ENCODE data around the gene PPP2R5C.

The PPP2R5C gene

DNA sequence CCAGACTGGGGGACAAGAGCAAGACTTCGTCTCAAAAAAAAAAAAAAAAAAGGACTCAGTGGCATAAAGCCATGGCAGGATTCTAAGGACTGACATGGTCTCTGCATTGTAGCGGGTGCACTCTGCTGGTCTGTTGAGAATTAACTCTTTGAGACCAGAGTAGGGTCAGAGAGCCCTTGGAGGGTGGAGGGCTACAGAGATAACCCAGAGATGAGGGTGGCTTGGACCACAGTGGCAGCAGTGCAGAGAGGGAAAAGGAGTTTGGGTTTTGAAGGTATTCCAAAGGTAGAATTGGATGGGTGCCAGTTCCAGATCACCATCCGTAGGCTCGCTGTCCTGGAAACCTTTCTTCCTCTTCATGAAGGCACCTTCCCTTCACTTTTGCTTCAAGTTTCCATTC lies 188.6 kb downstream of the PPP2R5C start:
- DNase-seq (ENCODE audit: low read depth): no peak

DNA sequence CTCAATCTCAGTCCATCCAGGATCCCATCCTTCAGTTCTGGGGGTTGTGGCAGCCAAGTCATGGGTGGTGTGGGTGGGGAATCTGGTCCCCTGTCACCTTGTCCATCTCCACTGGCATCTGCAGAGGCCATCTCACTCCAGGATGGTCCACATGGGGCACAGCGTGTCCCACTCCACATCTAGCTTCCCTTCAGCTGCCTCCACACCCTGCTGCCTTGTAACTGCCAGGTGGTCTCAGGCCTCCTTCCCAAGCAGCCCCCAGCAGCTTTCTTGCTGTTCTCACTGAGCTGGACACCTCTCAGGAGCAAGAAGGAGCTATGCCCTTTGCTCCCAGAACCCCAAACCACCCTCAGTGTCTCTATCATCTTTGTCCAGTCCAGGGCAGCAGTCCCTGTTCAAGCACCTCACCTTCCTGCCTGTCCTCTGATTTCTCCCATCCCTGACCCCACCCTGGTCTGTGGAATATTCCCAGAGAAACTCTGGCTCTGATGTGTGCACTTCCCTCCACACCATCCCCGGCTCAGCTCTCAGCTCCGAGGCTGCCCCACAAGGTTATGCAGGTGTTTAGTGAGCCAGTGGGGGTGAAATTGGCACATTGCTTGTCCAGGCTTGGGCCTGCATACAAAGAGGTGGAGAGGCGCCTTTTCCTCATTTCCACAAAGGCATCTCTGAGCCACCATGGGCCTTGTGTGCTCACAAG lies 189.2 kb downstream of the PPP2R5C start:
- no peak for DNase-seq (ENCODE audit: low read depth)

DNA sequence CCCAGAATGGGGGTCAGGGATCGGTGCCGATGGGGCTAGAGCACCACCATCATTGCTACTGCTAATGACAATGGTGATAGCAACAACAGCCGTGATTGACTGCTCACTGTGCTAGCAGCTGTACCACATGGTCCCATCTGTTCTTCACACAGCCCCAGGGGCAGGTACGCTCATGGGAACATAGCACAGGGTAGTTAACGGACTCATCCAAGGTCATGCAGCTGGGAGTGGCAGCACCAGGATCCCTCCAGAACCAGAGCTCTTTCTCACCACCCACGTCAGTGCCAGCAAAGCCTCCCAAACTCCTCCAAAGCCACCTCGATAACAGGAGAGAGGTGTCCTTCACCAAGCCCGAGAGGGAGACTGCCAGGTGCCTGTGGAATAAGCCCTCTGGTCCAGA lies 191.6 kb downstream of the PPP2R5C start:
- DNase-seq (ENCODE audit: low read depth): no peak

DNA sequence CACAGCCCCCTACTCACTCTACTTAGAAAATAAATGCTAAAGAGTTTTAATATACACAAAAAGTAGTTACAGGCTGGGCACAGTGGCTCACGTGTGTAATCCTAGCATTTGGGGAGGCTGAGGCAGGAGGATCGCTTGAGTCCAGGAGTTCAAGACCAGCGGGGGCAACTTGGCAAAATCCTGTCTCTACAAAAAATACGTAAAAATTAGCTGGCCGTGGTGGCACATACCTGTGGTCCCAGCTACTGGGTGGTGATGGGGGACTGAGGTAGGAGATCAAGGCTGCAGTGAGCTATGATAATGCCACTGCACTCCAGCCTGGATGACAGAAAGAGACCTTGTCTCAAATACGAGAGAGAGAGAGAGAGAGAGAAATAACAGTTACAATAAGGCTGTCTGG lies 193.0 kb downstream of the PPP2R5C start:
- no peak for DNase-seq (ENCODE audit: low read depth)

DNA sequence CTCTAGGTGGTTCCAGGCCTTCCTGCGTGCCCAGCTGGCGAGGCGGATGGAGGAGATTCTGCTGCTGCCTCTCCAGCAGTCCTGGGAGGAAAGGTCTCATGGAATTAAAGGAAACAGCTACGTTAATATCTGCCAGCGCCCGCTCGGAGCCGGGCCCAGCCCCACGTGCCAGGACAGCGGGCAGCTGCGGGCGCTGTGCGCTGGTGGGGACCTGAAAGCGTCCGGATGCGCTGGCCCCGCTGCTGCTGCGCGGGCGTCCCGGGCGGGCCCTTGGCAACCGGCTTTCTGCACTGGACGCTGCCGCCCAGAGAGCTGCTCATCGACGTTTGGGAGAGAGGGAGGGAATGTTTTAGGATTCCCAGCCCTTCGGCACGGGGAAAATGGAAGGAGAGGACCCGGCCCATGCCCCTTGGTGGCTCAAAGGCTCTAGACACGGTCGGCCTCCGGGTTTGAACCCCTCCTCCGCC lies 194.2 kb downstream of the PPP2R5C start:
- no peak for DNase-seq (ENCODE audit: low read depth)

DNA sequence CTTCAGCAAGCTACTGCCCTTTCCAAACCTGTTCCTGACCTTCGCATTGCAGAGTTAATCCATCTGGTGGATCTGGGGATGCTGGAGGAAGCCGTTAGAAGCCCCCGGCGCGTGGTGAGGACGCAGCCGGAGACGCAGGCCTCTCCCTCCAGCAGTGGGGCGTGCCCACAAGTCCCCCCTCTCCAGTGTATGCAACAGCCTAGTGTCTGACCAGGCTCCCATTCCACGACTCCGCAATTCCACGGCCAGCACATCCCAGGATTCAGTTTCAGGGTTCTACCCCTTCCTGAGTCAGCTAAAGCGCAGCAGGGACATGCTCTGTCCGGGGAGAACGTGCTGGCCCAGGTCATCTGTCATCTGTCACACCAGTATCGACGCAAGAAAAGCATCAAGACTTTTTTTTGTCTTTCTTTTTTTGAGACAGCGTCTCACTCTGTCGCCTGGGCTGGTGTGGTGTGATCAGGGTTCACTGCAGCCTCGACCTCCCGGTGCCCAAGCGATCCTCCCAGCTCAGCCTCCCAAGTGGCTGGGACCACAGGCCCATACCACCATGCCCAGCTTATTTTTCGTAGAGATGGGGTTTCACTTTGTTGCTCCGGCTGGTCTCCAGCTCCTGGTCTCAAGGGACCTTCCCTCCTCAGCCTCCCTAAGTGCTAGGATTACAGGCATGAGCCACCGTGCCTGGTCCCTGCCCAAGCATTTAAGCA lies 194.8 kb downstream of the PPP2R5C start:
- DNase-seq (ENCODE audit: low read depth): no peak

DNA sequence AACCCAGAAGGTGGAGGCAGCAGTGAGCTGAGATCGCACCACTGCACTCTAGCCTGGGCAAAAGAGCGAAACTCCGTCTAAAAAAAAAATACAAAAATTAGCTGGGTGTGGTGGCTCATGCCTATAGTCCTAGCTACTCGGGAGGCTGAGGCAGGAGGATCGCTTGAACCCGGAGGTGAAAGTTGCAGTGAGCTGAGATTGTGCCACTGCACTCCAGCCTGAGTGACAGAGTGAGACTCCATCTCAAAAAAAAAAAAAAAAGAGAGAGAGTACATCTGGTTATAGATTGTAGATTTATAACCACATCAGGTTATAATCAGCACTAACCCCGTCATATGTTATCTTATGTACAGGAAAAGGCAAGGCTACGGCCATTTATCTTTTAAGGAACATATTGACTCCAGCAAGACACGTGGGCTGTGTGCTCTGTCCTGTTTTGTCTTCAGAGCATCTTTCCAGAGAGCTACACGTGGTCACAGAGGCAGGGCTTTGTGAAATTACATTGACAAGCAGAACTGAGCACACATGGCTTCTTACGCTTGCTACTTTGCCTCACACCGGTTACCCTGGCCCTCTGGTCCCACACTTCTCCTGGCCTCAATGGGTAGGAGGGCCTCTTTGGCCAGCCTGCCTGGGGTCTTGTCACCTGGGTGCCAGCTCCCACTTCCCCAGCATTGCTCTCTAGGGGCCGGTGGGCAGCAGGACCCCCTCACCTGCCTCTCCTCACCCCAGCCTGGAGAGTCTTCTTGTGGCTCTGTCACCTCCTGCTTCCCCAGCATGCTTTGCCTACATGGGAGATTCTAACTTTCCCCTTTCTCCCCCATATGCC lies 196.1 kb downstream of the PPP2R5C start:
- no peak for DNase-seq (ENCODE audit: low read depth)

DNA sequence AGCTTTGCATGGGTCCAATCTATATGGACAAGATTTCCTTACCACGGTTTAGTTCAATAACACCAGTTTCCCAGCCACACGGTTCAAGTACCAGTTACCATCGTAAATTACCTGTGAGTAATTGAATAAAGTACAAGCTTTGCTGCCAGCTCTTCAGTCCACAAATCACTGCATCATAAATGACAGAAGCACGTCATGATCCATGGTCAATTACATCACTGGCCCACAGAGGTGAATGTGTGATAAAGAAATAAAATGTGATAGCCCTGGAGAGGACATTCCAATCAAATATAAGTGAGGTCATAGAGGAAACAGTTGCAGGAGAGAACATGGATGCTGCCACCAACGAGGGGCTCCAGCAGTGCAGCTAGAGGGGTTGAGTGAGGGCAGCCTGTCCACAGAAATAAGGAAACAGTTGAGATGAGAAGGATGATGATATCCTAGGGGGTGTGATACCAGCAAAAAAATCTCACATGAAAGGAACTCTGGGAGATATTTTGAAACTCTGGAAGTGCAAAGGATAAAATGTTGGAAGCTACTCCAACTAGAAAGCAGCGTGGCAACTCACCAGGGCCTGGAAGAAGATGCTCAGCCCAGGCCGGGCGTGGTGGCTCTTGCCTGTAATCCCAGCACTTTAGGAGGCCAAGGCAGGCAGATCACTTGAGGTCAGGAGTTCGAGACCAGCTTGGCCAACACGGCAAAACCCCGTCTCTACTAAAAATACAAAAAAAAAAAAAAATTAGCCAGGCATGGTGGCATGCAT lies 197.1 kb downstream of the PPP2R5C start:
- no peak for DNase-seq (ENCODE audit: low read depth)

DNA sequence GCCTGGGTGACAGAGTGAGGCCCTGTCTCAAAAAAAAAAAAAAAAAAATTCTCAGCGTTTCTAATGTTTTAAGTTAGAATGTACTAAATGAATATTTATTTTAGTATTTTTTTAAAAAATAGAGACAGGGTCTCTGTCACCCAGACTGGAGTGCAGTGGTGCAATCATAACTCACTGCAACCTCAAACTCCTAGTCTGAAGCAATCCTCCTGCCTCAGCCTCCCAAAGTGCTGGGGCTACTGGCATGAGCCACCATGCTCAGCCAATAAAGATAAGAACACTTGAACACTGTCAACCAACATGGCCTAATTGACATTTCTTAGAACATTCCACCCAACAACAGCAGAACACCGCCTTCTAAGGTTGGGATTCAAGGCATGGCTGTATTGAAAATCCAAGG lies 197.8 kb downstream of the PPP2R5C start:
- DNase-seq (ENCODE audit: low read depth): no peak

DNA sequence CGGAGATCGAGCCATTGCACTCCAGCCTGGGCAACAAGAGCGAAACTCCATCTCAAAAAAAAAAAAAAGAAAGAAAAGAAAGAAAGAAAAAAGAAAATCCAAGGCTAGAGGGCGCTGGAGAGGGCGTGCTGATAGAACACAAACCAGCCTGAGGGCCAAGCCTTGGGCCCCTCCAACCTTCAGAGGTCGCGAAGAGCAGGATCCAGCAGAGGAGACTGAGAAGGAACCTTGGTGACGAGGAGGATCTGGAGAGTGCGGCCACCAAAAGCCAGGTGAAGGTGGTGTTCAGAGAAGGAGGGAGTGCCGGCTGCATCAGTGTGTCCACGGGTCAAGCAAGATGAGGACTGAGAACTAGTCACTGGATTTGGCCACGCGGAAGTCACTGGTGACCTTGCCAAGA lies 198.7 kb downstream of the PPP2R5C start:
- no peak for DNase-seq (ENCODE audit: low read depth)

DNA sequence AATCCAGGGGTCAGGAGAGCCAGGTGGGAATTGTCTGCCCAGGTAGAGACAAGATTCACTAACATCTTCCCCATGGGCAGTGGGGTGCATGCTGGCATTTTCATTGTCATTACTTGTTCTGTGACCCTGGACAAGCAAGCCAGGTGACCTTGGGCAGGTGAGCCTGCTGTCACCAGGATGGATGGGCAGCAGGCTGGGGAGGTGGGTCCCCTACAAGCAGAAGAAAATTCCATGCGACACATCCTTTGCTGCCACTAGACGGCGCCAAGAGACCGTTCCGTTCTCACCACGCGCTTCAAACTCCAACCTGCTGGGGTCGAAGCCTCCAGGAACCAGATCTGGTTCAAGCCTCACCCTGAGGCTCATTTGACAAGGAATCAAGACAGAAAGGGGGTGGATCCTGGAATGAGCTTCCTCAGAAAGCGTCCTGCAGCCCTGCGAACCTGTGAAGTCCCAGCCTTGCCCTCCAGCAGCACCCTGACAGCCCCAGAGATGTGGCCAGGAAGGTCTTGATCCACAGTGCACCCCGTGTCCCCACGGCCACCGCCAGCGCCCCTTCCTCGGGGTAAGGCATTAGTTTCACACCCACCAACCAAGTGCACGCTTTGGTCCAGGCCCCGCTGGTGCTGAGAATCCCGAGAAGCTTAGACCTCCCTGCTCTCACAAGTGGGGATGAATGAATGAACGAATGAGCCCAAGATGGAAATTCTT lies 199.7 kb downstream of the PPP2R5C start:
- DNase-seq (ENCODE audit: low read depth): no peak

DNA sequence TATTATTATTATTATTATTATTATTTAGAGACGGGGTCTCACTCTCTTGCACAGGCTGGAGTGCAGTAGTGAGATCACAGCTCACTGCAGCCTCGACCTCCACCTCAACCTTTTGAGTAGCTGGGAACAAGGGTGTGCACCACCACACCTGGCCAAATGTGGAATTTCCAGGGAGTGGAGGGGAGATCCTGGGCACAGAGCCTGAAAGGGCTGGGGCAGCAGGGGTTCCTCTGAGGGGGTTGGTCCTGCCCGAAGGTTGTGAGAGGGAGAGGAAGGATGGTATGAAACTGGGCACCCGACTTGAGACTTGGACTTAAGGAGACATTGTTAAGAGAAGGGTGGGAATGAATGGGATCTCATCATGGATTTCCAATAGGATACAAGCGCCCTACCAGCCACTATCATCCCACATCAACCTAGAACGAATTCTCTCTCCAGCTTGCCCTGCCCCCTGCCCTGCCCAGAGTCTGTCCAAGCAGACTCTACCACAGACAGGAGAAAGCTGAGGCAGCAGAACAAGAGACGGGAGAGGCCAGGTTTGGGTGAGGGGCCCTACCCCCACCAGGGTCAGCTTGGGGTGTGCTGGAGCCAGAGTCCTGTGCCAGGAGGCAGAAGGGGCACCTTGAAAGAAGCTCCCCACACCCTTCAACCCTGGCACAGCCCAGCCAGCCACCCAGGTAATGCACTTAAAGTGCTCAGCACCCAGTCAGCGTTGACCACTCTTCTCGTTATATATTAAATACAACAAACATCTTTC lies 200.4 kb downstream of the PPP2R5C start:
- no peak for DNase-seq (ENCODE audit: low read depth)

DNA sequence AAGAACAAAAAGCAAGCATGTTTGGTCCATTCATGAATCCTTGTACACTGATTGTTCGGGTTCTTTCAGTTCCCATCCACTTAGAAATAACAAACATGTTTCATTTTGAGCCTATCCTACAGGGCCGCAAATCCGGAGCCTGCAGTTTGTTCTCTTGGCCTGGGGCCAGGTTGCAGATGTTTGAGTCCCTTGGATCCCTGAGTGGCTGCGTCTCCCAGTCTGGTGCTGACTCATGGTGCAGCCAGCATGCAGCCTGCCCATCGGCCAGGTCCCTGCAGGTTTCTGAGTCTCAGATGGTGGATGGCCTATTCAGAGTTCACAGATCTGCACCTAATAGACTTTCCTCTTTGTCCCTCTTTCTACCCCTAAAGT lies 201.0 kb downstream of the PPP2R5C start:
- DNase-seq (ENCODE audit: low read depth): peak; percentile 65

DNA sequence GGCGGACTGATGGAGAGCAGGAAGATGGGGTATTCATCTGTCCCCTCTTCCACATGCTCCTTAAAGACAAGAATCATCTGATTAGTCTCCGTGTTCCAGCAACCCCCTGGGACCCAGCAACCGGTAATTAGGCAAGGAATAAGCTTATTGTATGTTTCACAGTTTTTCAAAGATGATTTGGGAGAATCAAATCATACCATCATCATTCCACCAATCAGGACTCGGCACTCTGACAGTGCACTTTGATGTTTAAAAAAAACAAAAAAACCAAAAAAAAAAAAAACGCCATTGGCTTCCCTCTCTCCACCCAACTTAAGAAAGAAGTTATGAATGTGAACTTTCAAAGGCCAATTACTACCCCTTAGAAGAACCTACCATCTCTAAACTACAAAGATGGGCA lies 201.5 kb downstream of the PPP2R5C start:
- no peak for DNase-seq (ENCODE audit: low read depth)

DNA sequence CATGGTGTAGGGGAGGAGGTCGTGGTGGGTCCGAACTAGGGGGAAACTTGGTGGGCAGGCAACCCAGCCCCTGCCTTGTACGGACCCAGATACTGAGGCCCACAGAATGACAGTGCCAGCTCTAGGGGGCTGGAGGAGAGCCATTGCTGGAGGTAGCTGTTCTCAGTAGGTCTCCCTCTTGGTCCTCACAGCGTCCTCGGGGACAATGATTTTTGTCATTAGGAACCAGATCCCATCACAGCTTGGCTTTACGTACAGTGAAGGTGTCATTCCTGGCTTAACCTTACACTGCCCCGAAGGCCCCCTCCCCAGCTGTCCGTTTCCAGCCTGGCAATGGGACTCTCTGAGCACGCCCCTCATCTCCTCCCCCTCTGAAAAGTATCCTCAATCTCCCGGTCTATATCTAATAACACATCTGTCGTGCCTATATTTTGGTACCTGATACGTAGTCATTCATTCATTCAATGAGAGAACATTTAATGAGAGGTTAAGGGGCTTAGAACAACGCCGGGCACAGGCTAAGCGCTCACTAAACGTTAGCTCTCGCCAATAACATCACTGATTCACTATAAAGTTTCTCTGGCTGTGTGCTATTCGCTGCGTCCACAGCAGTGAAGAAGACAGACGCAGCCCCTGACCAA lies 202.3 kb downstream of the PPP2R5C start:
- no peak for DNase-seq (ENCODE audit: low read depth)

DNA sequence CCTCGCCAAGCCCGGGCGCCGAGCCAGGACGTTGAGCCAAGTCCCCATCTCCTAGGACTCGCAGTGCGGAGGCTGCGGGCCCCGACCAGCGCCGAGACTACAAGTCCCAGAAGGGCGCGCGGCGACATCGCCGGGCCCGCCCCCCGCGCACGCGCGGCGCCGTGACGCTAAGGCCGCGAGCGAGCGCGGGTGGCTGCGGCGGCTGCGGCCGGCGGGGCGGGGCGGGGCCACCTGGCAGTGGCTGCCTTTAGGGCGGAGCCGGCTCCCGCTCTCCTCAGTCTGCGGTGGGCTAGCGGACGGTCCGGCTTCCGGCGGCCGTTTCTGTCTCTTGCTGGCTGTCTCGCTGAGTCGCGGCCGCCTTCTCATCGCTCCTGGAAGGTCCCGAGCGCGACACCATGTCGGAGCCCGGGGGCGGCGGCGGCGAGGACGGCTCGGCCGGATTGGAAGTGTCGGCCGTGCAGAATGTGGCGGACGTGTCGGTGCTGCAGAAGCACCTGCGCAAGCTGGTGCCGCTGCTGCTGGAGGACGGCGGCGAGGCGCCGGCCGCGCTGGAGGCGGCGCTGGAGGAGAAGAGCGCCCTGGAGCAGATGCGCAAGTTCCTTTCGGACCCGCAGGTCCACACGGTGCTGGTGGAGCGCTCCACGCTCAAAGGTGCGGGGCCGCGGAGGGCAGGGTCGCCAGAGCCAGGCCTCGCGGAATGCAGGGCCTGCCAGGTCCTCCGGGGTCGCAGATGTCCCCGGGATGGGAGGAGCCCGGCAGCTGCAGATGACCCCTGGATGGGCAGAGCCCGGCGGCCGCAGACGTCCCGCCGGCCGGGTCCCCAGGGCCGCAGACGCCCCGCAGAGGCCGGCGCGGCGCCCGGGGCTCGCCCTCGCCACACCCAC lies 203.0 kb downstream of the PPP2R5C start, which contains the start of gene DYNC1H1:
Gene DYNC1H1 (plus strand): TSS at position 277 of the 884 bp plus-strand sequence. CDS start 119 bp downstream, at position 396.
- DNase-seq (ENCODE audit: low read depth): no peak

DNA sequence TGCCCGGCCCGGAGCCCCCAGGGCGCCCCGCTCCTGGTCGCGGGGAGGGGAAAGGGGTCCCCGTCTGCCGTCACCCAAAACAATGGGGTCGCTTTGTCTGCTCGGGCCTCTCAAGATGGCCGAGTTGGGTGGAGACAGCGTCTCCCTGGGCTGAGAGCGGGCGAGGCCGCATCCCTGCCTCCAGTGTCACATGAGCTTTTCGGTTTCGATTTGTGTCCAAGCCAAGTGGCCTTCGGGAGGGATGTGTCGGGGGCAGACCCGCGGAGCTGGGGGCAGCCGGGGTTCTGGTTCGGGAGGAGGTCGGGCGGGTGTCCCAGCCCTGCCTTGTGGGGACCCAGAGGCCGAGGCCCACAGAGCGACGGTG lies 203.7 kb downstream of the PPP2R5C start:
- no peak for DNase-seq (ENCODE audit: low read depth)

DNA sequence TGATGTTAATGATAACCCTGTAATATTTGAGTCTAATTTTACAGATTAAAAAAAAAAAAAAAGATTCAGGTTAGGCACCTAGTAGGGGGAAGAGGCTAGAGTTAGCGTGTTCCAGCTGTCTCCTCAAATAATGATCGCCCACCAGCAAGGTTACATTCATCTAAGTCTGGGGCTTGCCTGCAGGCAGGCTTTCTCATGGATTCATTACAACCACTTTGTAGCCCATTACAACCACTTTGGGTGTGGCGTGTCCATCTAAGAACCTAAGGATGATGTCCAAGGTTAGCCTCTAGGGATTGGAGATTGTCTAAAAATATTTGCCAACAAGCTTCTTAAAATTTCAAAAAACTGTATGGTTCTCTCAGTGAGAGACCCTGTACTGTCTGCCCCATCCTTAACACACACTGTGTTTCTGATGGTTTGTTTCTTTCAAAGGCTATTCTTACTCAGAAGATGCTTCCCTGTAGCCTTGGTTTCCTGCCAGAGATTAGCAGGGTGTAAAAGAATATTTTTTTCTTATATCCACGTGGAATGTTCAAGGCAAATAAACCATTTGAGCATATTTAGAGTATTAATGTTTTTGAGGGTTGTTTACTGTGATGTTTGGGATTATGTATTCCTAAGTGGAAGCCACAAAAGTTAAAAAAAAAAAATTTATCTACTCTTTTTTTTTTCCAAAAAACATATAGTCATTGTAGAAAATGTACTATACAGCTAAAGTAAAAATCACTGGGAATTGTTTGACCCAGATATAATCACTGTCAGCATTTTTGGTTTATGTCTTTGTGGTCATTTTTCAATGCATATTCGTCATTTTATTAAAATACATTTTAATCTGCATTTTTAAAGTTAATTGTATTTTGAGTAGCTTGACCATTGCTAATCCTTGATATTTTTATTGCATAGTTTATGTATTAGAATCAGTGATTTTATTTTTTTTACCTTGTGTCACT lies 204.5 kb downstream of the PPP2R5C start:
- no peak for DNase-seq (ENCODE audit: low read depth)

Data from HS-5 (cell line).